ENCODE results near the gene PP2D1.

PP2D1 gene, protein sequence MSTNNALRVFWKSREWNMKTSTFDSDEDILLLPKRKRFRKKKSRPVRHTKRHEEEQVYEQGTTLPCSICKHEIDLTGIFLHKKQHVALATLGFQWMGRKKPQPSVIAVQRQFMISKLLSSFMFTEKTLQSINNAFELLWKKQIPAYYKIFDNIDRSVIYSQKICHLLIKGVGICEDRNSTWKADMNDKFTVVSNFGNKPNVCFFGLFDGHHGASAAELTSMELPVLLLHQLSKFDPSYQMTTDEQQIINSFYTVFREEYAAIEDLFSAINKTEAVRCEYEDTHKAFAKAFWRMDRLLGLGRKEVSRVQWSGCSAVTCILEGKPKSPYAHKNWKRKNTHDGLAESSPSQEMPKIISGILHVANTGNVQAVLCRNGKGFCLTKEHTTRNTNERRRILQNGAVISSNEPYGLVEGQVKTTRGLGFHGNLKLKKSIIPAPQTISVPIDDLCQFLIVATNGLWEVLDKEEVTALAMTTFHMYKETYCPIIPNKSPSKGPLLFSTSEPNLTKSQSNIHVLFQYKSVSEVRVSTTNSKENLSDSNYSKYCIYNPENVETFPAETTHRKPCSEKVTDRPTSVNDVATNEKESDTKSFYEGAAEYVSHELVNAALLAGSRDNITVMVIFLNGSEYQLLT

GRCh38 chr3:20012164-20012563 lies at the start of gene PP2D1:
Gene PP2D1 (minus strand): TSS chr3:20012264. CDS start chr3:20012072, 192 bp downstream.
- TF ChIP-seq, protein P1, sequence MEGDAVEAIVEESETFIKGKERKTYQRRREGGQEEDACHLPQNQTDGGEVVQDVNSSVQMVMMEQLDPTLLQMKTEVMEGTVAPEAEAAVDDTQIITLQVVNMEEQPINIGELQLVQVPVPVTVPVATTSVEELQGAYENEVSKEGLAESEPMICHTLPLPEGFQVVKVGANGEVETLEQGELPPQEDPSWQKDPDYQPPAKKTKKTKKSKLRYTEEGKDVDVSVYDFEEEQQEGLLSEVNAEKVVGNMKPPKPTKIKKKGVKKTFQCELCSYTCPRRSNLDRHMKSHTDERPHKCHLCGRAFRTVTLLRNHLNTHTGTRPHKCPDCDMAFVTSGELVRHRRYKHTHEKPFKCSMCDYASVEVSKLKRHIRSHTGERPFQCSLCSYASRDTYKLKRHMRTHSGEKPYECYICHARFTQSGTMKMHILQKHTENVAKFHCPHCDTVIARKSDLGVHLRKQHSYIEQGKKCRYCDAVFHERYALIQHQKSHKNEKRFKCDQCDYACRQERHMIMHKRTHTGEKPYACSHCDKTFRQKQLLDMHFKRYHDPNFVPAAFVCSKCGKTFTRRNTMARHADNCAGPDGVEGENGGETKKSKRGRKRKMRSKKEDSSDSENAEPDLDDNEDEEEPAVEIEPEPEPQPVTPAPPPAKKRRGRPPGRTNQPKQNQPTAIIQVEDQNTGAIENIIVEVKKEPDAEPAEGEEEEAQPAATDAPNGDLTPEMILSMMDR (IDR thresholded peaks at IDR 0.05; ENCODE audit: low read depth, low read length), result no peak
- no peak for DNase-seq (ENCODE audit: low read depth in 2 of 2)
- H3K4me3 ChIP-seq (replicated peaks in 1 of 2; ENCODE audit: low read depth in 2 of 2, low read length in 2 of 2), result no peak within 1 kb of the TSS

GRCh38 chr3:20060974-20061685 lies 49.1 kb upstream of the PP2D1 start:
- TF ChIP-seq, protein P1 (IDR thresholded peaks at IDR 0.05; ENCODE audit: low read depth, low read length), result no peak
- DNase-seq (ENCODE audit: low read depth in 2 of 2), result peak; percentile 71 to 72
- H3K4me3 ChIP-seq (replicated peaks in 1 of 2; ENCODE audit: low read depth in 2 of 2, low read length in 2 of 2), result no peak overlapping the region

GRCh38 chr3:20059929-20060328 lies 47.9 kb upstream of the PP2D1 start:
- no peak overlapping the region for H3K4me3 ChIP-seq (replicated peaks in 1 of 2; ENCODE audit: low read depth in 2 of 2, low read length in 2 of 2)
- DNase-seq (ENCODE audit: low read depth in 2 of 2), result no peak
- TF ChIP-seq, protein P1 (IDR thresholded peaks at IDR 0.05; ENCODE audit: low read depth, low read length), result no peak

DNA sequence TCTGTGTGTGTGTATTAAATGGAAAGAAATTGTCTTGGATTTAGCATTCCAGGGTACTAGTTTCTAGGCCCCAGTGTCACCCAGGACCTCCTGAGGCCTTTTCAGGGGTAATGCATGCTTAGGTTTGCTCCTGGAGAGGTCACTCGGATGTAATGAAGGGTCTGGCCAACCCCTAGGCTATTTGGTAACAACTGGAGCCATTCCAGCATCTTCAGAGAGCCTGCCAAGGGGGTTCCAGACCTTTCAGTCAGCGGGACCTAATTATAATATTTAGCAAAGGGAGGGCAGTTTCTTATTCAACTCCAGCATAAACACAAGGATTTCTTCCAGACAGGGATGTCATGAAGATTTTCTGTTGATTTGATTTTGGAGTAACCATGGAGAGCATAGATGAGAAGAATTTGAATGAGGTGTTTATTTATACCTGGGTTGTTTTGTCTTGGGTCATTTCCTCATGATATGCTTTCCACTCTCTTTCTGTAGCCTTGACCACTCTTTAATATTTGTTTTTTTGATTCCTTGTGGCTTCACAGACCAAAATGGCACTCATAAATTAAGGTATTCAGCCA lies 45.6 kb upstream of the PP2D1 start:
- peak in 1 of 2 donors; percentile 78 for DNase-seq (ENCODE audit: low read depth in 2 of 2)
- TF ChIP-seq, protein P1 (IDR thresholded peaks at IDR 0.05; ENCODE audit: low read depth, low read length), result no peak
- no peak overlapping the region for H3K4me3 ChIP-seq (replicated peaks in 1 of 2; ENCODE audit: low read depth in 2 of 2, low read length in 2 of 2)

DNA sequence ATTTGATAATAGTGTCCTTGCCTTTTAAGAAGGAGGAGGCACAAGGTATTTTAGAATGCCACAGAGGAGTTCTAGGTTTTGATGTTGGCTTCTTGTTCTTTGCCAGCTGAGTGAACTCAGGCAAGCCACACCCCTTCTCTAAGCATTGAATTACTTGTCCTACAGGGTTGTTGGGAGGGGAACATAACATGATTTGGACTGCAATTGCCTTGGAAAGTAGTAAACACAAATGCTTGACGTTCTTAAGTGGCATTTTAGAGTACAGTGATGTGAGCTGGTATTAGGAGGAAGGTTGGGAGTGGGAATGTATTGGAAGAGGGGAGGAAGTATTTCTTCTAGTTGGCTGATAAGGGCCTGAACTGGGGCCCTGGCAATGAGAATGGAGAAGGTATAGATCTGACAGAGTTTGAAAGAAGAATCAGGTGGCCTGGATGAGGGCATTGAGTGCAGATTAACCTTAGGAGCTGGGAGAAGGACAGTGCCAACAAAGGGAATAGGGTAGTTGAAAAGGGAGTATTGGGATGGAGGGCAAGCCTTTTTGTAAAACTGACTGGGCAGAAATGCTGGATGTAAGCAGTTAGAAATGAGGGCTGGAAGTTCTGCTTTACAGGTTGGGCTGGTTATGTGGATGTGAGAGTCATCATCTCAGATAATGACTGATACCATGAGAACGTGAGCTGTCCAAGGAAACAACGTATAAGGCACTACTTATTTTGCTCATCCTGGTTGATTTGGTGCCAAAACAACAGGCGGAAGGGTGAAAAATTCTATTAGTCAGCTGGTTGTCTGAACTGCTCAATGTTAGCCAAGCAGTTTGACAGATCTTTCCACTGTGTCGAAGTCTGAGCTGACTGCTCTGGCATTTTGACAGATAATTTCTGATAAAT lies 44.9 kb upstream of the PP2D1 start:
- DNase-seq (ENCODE audit: low read depth in 2 of 2), result peak; percentile 88 to 91
- no peak overlapping the region for H3K4me3 ChIP-seq (replicated peaks in 1 of 2; ENCODE audit: low read depth in 2 of 2, low read length in 2 of 2)
- TF ChIP-seq, protein P1 (IDR thresholded peaks at IDR 0.05; ENCODE audit: low read depth, low read length), result no peak

DNA sequence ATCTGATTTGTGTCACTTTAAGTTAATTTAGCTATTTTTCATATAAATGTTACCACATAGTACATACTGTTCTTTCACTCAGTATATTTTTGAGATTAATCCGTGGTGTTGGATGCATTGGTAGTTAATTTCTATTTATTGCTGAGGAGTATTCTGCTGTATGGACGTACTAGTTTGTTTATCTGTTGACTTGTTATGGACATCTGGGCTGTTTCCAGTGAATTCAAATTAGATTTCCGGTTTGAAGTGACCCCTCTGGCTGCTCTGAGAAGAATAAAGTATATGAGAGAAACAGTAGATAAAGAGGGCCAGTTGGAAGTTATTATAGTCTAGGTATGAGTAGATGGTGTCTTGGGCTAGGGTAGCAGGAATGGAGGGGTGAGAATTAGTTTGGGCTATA lies 43.8 kb upstream of the PP2D1 start:
- DNase-seq (ENCODE audit: low read depth in 2 of 2), result no peak
- no peak overlapping the region for H3K4me3 ChIP-seq (replicated peaks in 1 of 2; ENCODE audit: low read depth in 2 of 2, low read length in 2 of 2)
- TF ChIP-seq, protein P1 (IDR thresholded peaks at IDR 0.05; ENCODE audit: low read depth, low read length), result no peak

Data from cardiac fibroblast (primary cell).